HG02759 (cell line): ENCODE measurements around the gene GPR150.

ENCODE experiments used
- ATAC-seq: cut with Tn5 transposase; IDR thresholded peaks from one replicate; pipeline ENCODE4 v1.9.1; 2021; ENCODE audit warnings: mild to moderate bottlenecking, moderate library complexity; ENCODE audit not compliant: unreplicated experiment

Gene GPR150

GRCh38 chr5:95649274-95649673, 29.4 kb downstream of the GPR150 start:
- ATAC-seq: no peak

GRCh38 chr5:95649842-95650620, 30.1 kb downstream of the GPR150 start:
- no peak for ATAC-seq

DNA sequence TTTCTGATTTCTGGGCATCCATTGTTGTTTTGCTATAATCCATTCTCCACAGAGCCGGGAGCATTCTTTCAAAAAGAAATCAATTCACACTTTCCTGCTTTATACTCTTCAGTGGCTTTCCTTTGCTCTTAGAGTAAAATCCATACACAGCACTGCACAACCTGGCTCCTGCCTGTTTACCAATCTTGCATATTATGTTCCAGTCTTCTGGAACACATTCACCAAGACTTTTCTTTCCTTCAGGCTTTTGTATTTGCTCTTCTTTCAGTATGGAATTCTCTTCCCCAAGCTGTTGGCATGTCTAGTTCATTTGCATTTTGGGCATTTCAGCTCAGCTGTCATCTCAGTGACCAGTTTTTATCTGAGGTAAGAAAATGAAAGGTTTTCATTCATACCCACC, 33.0 kb downstream of the GPR150 start:
- ATAC-seq: no peak

GRCh38 chr5:95654196-95654595, 34.3 kb downstream of the GPR150 start:
- ATAC-seq: no peak

DNA sequence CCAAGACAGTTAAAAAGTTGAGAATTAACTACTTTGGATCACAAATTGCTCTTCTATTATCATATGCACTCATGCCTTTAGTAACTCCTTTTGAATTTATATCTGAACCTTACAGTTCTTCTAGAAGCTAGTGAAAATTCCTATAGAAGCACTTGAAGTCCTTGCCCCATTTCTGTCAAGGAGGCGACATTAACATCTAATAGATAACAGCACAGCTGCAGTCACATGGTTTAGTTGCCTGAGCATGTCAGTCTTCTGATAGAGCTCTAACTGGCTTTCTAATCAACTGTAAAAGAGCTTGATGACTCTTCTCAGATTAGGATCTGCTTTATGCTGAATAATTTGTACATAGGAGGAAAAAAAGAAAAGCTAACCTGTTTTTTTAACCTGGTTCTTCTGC, 35.7 kb downstream of the GPR150 start:
- ATAC-seq: no peak

GRCh38 chr5:95660060-95660459, 40.2 kb downstream of the GPR150 start:
- ATAC-seq: no peak

DNA sequence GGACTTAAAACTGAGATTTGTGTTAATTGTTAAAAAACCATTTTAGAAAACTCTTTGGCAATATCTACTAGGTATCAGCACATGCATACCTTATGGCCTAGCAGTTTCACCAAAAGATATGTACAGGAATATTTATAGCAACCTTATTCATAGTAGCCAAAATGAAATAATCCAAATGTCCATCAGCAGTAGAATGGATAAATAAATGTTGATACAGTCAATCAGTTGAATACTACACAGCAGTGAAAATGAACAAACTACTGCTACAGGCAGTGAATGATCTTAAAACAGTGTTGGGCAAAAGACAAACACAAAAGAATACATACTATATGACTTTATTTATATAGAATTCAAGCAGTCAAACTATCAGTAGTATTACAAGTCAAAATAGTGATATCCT, 43.1 kb downstream of the GPR150 start:
- no peak for ATAC-seq

GRCh38 chr5:95664204-95664786, 44.4 kb downstream of the GPR150 start:
- ATAC-seq: no peak

GRCh38 chr5:95667061-95667618, 47.3 kb downstream of the GPR150 start:
- ATAC-seq: no peak

DNA sequence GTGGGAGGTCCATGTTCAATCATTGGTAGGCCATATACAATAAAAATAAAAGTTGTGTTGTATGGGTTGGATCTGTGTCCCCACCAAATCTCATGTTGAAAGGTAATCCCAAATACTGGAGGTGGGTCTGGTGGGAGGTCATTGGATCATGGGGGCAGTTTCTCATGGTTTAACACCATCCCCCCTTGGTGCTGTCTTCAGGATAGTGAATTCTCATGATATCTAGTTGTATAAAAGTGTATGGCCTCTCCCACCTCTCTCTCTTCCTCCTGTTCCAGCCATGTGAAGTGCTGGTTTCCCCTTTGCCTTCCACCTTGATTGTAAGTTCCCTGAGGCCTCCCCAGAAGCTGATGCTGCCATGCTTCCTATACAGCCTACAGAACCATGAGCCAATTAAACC, 47.8 kb downstream of the GPR150 start:
- ATAC-seq: no peak

DNA sequence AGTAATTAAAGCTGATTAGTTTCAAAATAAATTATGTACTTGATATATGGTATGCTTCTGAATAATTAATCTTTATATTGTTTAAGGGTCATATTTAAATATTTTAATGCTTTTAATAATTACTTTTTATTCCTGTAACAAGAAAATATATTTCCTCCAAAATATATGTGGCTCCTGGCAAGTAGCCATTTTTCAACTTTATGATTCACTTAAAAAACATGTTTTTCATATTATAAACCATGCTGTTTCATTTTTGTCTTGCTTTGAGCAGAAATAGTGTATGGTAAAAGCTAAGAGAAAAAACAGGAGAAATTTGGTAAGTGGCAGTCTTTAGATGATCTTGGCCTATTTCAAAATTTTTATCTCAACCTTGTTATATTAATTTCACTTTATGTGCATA, 48.3 kb downstream of the GPR150 start:
- ATAC-seq: no peak

DNA sequence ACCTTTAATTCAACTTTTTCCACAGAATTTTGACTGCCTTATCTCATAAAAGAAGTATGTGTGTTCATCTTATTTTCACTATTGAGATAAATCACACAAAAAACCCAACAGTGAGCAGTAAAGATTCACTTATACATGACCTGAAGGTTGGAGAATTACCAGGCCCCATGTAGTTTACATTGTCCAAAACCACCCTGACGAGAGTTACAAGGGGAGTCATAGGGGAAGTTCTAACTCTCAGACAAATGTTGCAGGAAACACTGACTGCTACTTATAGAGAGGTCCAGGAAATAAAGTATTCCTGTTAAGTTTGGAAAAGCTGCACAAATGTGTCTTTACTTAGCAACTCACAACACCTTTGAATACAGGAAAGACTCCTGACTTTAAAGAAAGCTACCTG, 48.8 kb downstream of the GPR150 start:
- no peak for ATAC-seq

GRCh38 chr5:95669540-95669939, 49.7 kb downstream of the GPR150 start:
- no peak for ATAC-seq

GRCh38 chr5:95669985-95670384, 50.1 kb downstream of the GPR150 start:
- ATAC-seq: no peak

DNA sequence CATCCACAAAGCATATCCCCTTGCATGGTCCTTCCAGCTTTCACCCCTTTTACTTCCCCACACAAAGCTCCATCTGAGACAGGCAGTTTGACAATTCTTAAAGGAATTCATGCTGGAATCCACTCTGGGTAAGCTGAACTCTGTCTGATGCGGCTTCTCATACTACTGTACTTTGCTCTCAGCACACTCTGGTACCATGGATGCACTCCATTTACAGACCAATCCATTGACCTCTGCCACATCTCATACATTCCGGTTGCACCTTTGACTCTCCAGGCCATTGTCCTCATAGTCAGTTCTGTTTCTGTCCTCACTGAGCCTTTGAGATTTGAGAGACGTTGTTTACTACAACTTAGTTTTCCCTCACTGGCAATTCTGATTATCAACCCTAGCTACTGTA, 50.7 kb downstream of the GPR150 start:
- no peak for ATAC-seq
